Smooth muscle cell (in vitro differentiated cells): ENCODE results near the gene C12orf60. TPM values are rescaled to one million over a fixed set of nuclear protein-coding genes. Genes with fewer than 3 reads are reported as not detected.
A peak's percentile ranks its signal among the peaks of the same experiment; 100 is the strongest.

Experiments used
- DNase-seq: peaks from one replicate; lab custom pipeline; 2025; ENCODE audit not compliant: unreplicated experiment; lab: John Stamatoyannopoulos, UW
- H2AFZ ChIP-seq: fragments of 200-600 bp; sonication (generic); 2 replicates; pipeline ENCODE4 v1.6.0; 2016; ENCODE audit warnings: antibody characterized with exemption, low read depth, mild to moderate bottlenecking
- H3F3A ChIP-seq: fragments of 200-600 bp; sonication (generic); 2 replicates; pipeline ENCODE4 v1.6.0; 2017; ENCODE audit warnings: antibody characterized with exemption, low read depth
- H3K27ac ChIP-seq: fragments of 200-600 bp; sonication (generic); 2 replicates; pipeline ENCODE4 v1.5.1; 2016; ENCODE audit warnings: low read depth, mild to moderate bottlenecking
- H3K27me3 ChIP-seq: fragments of 200-600 bp; sonication (generic); 2 replicates; pipeline ENCODE4 v1.6.1; 2016; ENCODE audit warnings: low read depth, mild to moderate bottlenecking
- H3K36me3 ChIP-seq: fragments of 200-600 bp; sonication (generic); 2 replicates; pipeline ENCODE4 v1.5.1; 2016; ENCODE audit warnings: low read depth
- H3K4me1 ChIP-seq: fragments of 200-600 bp; sonication (generic); 2 replicates; pipeline ENCODE4 v1.5.1; 2016; ENCODE audit warnings: low read depth
- H3K4me2 ChIP-seq: fragments of 200-600 bp; sonication (generic); 2 replicates; pipeline ENCODE4 v1.6.0; 2016; ENCODE audit warnings: mild to moderate bottlenecking
- H3K4me3 ChIP-seq: fragments of 200-600 bp; sonication (generic); 2 replicates; pipeline ENCODE4 v1.5.1; 2016; ENCODE audit warnings: mild to moderate bottlenecking
- H3K79me2 ChIP-seq: fragments of 200-600 bp; sonication (generic); 2 replicates; pipeline ENCODE4 v1.6.0; 2016; ENCODE audit warnings: low read depth, mild to moderate bottlenecking
- H3K9ac ChIP-seq: fragments of 200-600 bp; sonication (generic); 2 replicates; pipeline ENCODE4 v1.6.0; 2016; ENCODE audit warnings: low read depth
- H3K9me3 ChIP-seq: fragments of 200-600 bp; sonication (generic); replicated peaks from 2 replicates; pipeline ENCODE4 v1.5.1; 2016; ENCODE audit warnings: low read depth
- H4K20me1 ChIP-seq: fragments of 200-600 bp; sonication (generic); 2 replicates; pipeline ENCODE4 v1.6.0; 2016; ENCODE audit warnings: low read depth
- WGBS: methylation state at CpG from one replicate; pipeline ENCODE4 v1.1.7; 2016; ENCODE audit warnings: low lambda C conversion rate; 5-methylcytosine and 5-hydroxymethylcytosine counted together
- polyA plus RNA-seq: library from polyadenylated mRNA; unstranded; fragments of >200 nt; fragmentation: Nextera tagmentation; extraction: Ambion mirVana; gene quantifications from 2 replicates; pipeline ENCODE4 v1.2.1, GENCODE V29; 2016
- total RNA-seq: library from RNA; depleted of rRNA; stranded (reverse); fragments of >200 nt; gene quantifications from 2 replicates; pipeline ENCODE4 v1.2.3, GENCODE V29; 2014
- TF ChIP-seq, protein P1 (sequence below): fragments of 200-600 bp; sonication (generic); IDR thresholded peaks from 2 replicates; pipeline ENCODE4 v1.5.1; 2017; ENCODE audit warnings: borderline replicate concordance, mild to moderate bottlenecking, antibody characterized with exemption; ENCODE audit not compliant: insufficient read depth, poor library complexity, severe bottlenecking

Gene C12orf60
- total and polyA plus RNA-seq, 2 experiments from 2014 or later, result 0.63 to 1.3 TPM

DNA sequence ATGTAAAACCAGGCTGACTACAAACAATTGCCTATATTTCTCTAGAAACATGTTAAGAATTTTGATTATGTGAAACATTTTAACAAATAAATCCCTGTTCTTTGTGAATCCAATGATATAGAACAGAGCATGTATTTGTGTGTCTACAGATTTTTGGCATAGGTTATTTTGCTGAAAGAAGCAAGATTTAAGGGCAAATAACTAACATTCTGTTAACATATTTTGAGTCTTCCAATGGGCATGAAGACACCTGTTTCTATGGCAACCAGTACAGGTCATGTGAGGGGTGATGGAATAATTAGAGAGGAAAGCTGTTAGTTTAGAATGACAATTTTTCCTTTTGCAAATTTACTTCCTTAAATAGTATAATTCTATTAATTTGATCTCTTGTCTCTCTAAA, 31.0 kb downstream of the C12orf60 start:
- Histone ChIP-seq H3K9ac (peak overlapping the region; percentile 51), H3K4me1 (peaks cover 11% of the 10 kb centered on the region), H3K79me2 (peaks cover 6% of the 10 kb centered on the region), H2AFZ (peak overlapping the region; percentile 26), H3K27me3 (no peaks in the 10 kb centered on the region), H3K4me3 (no peak overlapping the region), H3K27ac (peak overlapping the region; percentile 98), H3K4me2 (peak overlapping the region; percentile 80), H4K20me1 (no peaks in the 10 kb centered on the region), H3K9me3 (no peaks in the 10 kb centered on the region), H3K36me3 (no peaks in the 10 kb centered on the region), H3F3A (peaks cover 36% of the 10 kb centered on the region)
- no peak for DNase-seq
- TF ChIP-seq, protein P1, sequence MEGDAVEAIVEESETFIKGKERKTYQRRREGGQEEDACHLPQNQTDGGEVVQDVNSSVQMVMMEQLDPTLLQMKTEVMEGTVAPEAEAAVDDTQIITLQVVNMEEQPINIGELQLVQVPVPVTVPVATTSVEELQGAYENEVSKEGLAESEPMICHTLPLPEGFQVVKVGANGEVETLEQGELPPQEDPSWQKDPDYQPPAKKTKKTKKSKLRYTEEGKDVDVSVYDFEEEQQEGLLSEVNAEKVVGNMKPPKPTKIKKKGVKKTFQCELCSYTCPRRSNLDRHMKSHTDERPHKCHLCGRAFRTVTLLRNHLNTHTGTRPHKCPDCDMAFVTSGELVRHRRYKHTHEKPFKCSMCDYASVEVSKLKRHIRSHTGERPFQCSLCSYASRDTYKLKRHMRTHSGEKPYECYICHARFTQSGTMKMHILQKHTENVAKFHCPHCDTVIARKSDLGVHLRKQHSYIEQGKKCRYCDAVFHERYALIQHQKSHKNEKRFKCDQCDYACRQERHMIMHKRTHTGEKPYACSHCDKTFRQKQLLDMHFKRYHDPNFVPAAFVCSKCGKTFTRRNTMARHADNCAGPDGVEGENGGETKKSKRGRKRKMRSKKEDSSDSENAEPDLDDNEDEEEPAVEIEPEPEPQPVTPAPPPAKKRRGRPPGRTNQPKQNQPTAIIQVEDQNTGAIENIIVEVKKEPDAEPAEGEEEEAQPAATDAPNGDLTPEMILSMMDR, result no peak

DNA sequence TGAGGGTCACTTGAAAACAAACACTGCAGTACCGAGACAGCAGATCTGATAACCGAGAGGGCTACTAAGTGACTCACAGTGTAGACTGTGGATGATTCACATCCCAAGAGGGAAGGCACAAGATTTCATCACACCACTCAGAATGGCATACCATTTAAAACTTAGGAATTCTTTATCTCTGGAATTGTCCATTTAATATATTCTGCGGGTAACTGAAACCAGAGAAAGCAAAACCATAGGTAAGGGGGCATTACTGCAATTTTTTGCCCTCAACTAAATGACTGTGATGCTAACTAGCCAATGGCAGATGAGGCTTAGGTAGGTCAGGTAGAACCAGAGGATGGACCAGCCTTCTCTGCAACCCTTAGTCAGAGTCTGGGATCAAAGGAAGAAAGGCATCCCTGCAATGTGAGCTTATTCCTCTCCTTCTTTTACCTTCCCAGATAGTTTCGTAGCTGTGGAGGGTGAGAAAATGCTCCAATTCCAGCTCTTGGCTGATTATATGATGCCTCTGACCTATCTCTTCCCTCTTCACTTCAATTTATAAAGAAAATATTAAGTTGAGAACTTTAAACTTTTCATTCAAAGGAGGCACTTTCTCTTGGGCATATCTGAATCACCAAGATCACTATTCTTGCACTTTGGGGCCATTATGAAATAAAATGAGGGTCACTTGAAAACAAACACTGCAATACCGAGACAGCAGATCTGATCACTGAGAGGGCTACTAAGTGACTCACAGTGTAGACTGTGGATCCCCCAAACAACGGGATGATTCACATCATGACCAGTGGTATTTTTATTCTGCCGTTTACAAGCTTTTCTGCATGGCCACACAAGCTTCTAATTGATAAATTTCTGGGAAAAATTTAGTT, 33.1 kb downstream of the C12orf60 start:
- H3K4me3 ChIP-seq, result peak overlapping the region; percentile 26
- WGBS, result 3% methylated on average over 7 of the region's 7 CpGs
- TF ChIP-seq, protein P1, result no peak
- peaks cover 11% of the 10 kb centered on the region for H3K4me1 ChIP-seq
- H2AFZ ChIP-seq, result no peak overlapping the region
- H3K9me3 ChIP-seq, result no peaks in the 10 kb centered on the region
- DNase-seq, result no peak
- H3K27ac ChIP-seq, result peak overlapping the region; percentile 98
- H3K4me2 ChIP-seq, result peak overlapping the region; percentile 80
- H3K27me3 ChIP-seq, result no peaks in the 10 kb centered on the region
- H3K9ac ChIP-seq, result peak overlapping the region; percentile 87
- peaks cover 36% of the 10 kb centered on the region for H3F3A ChIP-seq
- H3K36me3 ChIP-seq, result no peaks in the 10 kb centered on the region
- peaks cover 26% of the 10 kb centered on the region for H3K79me2 ChIP-seq
- H4K20me1 ChIP-seq, result no peaks in the 10 kb centered on the region

DNA sequence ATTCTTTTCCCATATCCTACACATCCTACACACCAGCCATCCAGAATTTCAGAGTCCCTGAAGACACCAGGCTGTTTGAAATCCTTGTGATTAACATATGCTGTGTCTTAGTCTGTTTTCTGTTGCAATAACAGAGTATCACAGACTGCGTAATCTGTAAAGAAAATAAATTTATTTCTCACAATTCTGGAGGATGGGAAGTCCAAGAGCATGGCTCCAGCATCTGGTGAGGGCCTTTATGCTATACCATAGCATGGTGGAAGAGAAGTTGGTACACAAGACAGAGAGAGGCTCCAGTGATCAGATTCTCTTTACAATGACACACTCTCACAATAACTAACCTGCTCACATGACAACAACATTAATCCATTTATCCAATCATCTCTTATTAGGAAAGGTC, 35.8 kb downstream of the C12orf60 start:
- WGBS, result 90% methylated on average over 1 of the region's 1 CpG
- DNase-seq, result no peak
- no peaks in the 10 kb centered on the region for H3K9me3 ChIP-seq
- H3K79me2 ChIP-seq, result peaks cover 30% of the 10 kb centered on the region
- peak overlapping the region; percentile 98 for H3K27ac ChIP-seq
- H3F3A ChIP-seq, result peaks cover 31% of the 10 kb centered on the region
- TF ChIP-seq, protein P1, result no peak
- no peak overlapping the region for H2AFZ ChIP-seq
- no peak overlapping the region for H3K4me3 ChIP-seq
- H3K4me2 ChIP-seq, result no peak overlapping the region
- no peaks in the 10 kb centered on the region for H3K27me3 ChIP-seq
- H3K36me3 ChIP-seq, result no peaks in the 10 kb centered on the region
- peaks cover 3% of the 10 kb centered on the region for H3K4me1 ChIP-seq
- no peak overlapping the region for H3K9ac ChIP-seq
- no peaks in the 10 kb centered on the region for H4K20me1 ChIP-seq
